Ovary (tissue), 9 donors: ENCODE data around the gene TVP23B. TPM values are rescaled to one million over a fixed set of nuclear protein-coding genes. Genes with fewer than 3 reads are reported as not detected.

Experiments
- DNase-seq, 5 donors: peaks; one replicate each; pipeline ENCODE4 v3.0.0-alpha.2; 2019 to 2020
- H3K27ac ChIP-seq, 2 donors: fragments of 200-600 bp; one replicate each; pipeline versions ENCODE4 v1.5.1 to v1.8.0; 2019 to 2022
- H3K27me3 ChIP-seq: fragments of 200-600 bp; one replicate; pipeline ENCODE4 v1.8.0; 2022
- H3K36me3 ChIP-seq: fragments of 200-600 bp; sonication (generic); one replicate; pipeline ENCODE4 v1.5.1; 2019
- H3K4me1 ChIP-seq: one replicate; pipeline ENCODE4 v1.8.1; 2013; ENCODE audit warnings: mild to moderate bottlenecking, moderate library complexity; ENCODE audit not compliant: insufficient read depth
- H3K4me3 ChIP-seq: fragments of 200-600 bp; sonication (generic); one replicate; pipeline ENCODE4 v1.5.1; 2017
- H3K9me3 ChIP-seq, 2 donors: fragments of 200-600 bp in 1 of 2; sonication (generic) in 1 of 2; one replicate each; pipeline versions ENCODE4 v1.5.1 to v1.8.1; 2013 to 2019; ENCODE audit warnings: mild to moderate bottlenecking in 1 of 2, moderate library complexity in 1 of 2
- EP300 ChIP-seq: sonication (generic); formaldehyde crosslinking; IDR thresholded peaks from one replicate; pipeline ENCODE4 v1.6.1; 2017; ENCODE audit warnings: antibody characterized with exemption
- POLR2A ChIP-seq: fragments of 450-650 bp; IDR thresholded peaks from one replicate; pipeline ENCODE4 v1.6.1; 2017; ENCODE audit warnings: antibody characterized with exemption, mild to moderate bottlenecking, moderate library complexity
- WGBS, 3 donors: extraction: QIAGEN DNeasy Blood & Tissue Kit in 1 of 3; methylation state at CpG; one replicate each; pipeline versions ENCODE4 v1.1.5 to v1.1.7; 2013 to 2017; 5-methylcytosine and 5-hydroxymethylcytosine counted together
- intact Hi-C, 4 donors: fragments of 100-400 bp; cut with DNase I; formaldehyde crosslinking; loops; one replicate each; pipeline versions ENCODE4 v1.11.0 to v1.15.1; 2022 to 2023
- polyA plus RNA-seq, 2 donors: library from polyadenylated mRNA; stranded (reverse); fragments of 200-250 nt in 1 of 2; fragments of 350-450 nt in 1 of 2; fragmentation: Illumina TruSeq in 1 of 2; extraction: RNeasy Lipid Tissue Mini Kit (QIAGEN cat#74804) in 1 of 2; gene quantifications; one replicate each; pipeline ENCODE4 v1.2.3, GENCODE V29; 2013 to 2014
- total RNA-seq, 7 donors: library from RNA; depleted of rRNA in 2 of 7; stranded (reverse); fragments of >200 nt in 2 of 7; fragmentation: NEBNext Ultra II Directional in 3 of 7; extraction: Animal tissue kit (Norgen Biotek cat#: 25700) in 3 of 7; gene quantifications; one replicate each; pipeline versions ENCODE4 v1.1.0 to v1.2.4, GENCODE V29; 2016 to 2023
- TF ChIP-seq, protein P1 (sequence below), 3 donors: fragments of 450-650 bp in 2 of 3; fragments of 200-600 bp in 1 of 3; IDR thresholded peaks; one replicate each; pipeline versions ENCODE4 v1.5.1 to v1.8.0; 2016 to 2022; ENCODE audit warnings: antibody characterized with exemption in 3 of 3, mild to moderate bottlenecking in 1 of 3
- donor health status: DM: no; HTN: no; CAD: no; lungs with moderate emphysema.
- donor health status: DM: no; HTN: no; CAD: no.
- donor health status: Bipolar disorder and iron deficiency.
- donor health status: DM: yes; HTN: yes; CAD: no.
- donor health status: DM: no; HTN: no; CAD: no.
- donor health status: DM: yes; HTN: yes; CAD: no.

TVP23B gene
- total and polyA plus RNA-seq, 9 donors: 27.0 to 44.7 (median 32.5) TPM

GRCh38 chr17:18848501-18848900, 67.5 kb downstream of the TVP23B start:
- Histone ChIP-seq H3K27me3 (no peaks in the 10 kb centered on the region), H3K27ac (no peak overlapping the region), H3K36me3 (no peaks in the 10 kb centered on the region), H3K4me1 (no peaks in the 10 kb centered on the region), H3K9me3 (no peaks in the 10 kb centered on the region), H3K4me3 (no peak overlapping the region)
- TF ChIP-seq EP300 (no peak), POLR2A (no peak)
- TF ChIP-seq, protein P1, sequence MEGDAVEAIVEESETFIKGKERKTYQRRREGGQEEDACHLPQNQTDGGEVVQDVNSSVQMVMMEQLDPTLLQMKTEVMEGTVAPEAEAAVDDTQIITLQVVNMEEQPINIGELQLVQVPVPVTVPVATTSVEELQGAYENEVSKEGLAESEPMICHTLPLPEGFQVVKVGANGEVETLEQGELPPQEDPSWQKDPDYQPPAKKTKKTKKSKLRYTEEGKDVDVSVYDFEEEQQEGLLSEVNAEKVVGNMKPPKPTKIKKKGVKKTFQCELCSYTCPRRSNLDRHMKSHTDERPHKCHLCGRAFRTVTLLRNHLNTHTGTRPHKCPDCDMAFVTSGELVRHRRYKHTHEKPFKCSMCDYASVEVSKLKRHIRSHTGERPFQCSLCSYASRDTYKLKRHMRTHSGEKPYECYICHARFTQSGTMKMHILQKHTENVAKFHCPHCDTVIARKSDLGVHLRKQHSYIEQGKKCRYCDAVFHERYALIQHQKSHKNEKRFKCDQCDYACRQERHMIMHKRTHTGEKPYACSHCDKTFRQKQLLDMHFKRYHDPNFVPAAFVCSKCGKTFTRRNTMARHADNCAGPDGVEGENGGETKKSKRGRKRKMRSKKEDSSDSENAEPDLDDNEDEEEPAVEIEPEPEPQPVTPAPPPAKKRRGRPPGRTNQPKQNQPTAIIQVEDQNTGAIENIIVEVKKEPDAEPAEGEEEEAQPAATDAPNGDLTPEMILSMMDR (IDR thresholded peaks at IDR 0.05): no peak
- intact Hi-C loops: no loop called here
- 84 to 92% (median 89%) methylated on average over 6 of the region's 6 CpGs for WGBS, 3 donors
- DNase-seq: no peak

GRCh38 chr17:18850679-18851078, 69.7 kb downstream of the TVP23B start:
- Histone ChIP-seq H3K4me3 (no peak overlapping the region), H3K27ac (no peak overlapping the region), H3K9me3 (no peaks in the 10 kb centered on the region), H3K4me1 (no peaks in the 10 kb centered on the region), H3K36me3 (no peaks in the 10 kb centered on the region), H3K27me3 (no peaks in the 10 kb centered on the region)
- no peak for DNase-seq
- intact Hi-C loops: no loop called here
- WGBS, 3 donors: 65 to 83% (median 80%) methylated on average over 1 of the region's 1 CpG
- TF ChIP-seq, protein P1 (IDR thresholded peaks at IDR 0.05): no peak

DNA sequence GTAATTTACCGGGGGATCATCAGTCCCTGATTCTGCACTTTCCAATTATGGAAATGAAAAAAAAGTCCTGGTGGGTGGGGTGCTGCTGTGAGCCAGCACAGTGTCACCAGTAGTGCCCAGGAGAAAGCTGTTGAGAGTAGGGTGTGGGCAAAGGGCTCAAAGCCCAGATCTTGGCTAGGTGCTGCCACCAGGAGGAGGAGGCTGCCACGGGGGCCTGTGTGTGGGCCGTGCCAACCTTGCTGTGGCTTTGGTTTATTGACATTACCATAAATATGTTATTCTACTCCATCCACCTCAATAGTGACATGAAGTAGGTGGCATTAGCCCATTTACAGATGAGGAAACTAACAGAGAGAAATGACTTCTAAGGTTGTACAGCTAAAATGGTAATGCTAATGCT, 70.2 kb downstream of the TVP23B start:
- no peak for TF ChIP-seq POLR2A
- no peak for TF ChIP-seq EP300
- intact Hi-C loops: no loop called here
- Histone ChIP-seq H3K36me3 (no peaks in the 10 kb centered on the region), H3K27me3 (no peaks in the 10 kb centered on the region), H3K9me3 (no peaks in the 10 kb centered on the region), H3K4me3 (no peak overlapping the region), H3K27ac (no peak overlapping the region), H3K4me1 (no peaks in the 10 kb centered on the region)
- WGBS, 3 donors: 68 to 73% (median 69%) methylated on average over 3 of the region's 3 CpGs
- DNase-seq: no peak

DNA sequence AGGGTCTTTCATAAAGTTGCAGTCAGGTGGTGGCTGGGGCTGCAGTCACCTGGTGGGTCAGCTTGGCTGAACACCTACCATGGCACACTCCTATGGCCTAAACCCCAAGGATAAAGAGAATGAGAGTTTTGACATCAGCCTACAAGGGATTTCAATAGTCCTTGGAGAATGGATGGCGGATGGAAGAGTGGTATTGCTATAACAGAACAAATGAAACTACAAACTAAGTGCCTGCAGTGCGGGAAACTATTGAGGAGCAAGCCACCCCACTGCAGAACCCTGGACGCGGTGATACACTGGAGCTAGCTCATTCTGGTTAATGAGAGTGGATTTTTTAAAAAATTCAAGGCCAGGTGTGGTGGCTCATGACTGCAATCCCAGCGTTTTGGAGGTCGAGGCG, 74.0 kb downstream of the TVP23B start:
- H3K9me3 ChIP-seq: no peaks in the 10 kb centered on the region
- TF ChIP-seq, protein P1 (IDR thresholded peaks at IDR 0.05): no peak
- TF ChIP-seq POLR2A (no peak), EP300 (no peak)
- H3K36me3 ChIP-seq: no peaks in the 10 kb centered on the region
- H3K27ac ChIP-seq: no peak overlapping the region
- H3K4me1 ChIP-seq: no peaks in the 10 kb centered on the region
- 80 to 88% (median 85%) methylated on average over 7 of the region's 7 CpGs for WGBS, 3 donors
- H3K27me3 ChIP-seq: no peaks in the 10 kb centered on the region
- H3K4me3 ChIP-seq: no peak overlapping the region
- DNase-seq: no peak
- intact Hi-C loops: no loop called here

DNA sequence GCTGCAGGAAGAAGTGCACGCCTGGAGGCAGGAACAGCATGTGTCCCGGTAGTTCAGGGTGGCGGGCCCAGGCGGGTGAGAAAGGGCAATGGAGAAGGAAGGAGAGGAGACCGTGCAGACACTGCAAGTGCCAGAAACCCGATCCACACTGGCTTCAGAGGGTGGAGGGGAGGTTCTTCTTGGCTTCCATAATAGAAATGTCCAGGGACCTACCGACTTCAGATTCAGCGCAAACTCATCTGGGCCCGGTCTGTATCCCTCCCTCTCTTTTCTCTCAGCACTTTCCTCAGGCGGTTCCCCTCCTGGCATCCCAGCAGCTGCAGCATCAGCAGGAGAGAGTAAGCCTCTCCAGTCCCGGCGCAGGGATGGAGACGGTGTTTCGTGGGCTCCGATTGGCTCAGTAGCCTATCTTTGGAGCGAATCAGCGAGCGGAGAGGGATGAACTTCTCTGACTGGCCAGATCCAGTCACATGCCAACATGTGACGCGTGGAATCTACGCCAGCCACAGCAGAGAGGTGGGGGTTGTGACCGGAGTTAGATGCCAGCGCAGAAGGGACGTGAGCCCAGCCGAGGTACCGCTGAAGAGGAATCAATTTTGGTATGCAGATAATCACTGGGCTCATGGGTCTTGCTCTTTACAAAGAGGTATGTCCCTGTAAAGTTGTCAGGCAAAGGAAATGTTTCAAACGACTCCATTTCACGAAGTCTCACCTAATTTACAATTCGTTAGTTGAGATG, 75.0 kb downstream of the TVP23B start:
- Histone ChIP-seq H3K4me1 (no peaks in the 10 kb centered on the region), H3K36me3 (no peaks in the 10 kb centered on the region), H3K9me3 (no peaks in the 10 kb centered on the region), H3K27ac (peak overlapping the region; percentile 51 to 89), H3K27me3 (no peaks in the 10 kb centered on the region), H3K4me3 (peak overlapping the region; percentile 55)
- TF ChIP-seq POLR2A (peak; percentile 94), EP300 (no peak)
- TF ChIP-seq, protein P1 (IDR thresholded peaks at IDR 0.05): no peak
- 0% methylated on average over 29 of the region's 29 CpGs for WGBS, 3 donors
- DNase-seq: peak; percentile 91 to 94 (median 93)
- intact Hi-C loops: no loop called here
